Stimulated activated CD4-positive, alpha-beta T cell treated with anti-CD3 and anti-CD28 coated beads, Interleukin-1b, Interleukin-23, amount 100 ng/mL, for 1 hour (primary cell): ENCODE results near the gene ZNF516.
"Not testable (repeated sequence)": the region's sequence is repeated elsewhere in the genome, so short reads cannot be mapped to it uniquely, and the experiment has no call there.

Experiments used
- DNase-seq, 2 donors: peaks; one replicate each; pipeline ENCODE4 v3.0.0-alpha.2; 2020; ENCODE audit warnings: low read depth in 2 of 2

ZNF516 gene

DNA sequence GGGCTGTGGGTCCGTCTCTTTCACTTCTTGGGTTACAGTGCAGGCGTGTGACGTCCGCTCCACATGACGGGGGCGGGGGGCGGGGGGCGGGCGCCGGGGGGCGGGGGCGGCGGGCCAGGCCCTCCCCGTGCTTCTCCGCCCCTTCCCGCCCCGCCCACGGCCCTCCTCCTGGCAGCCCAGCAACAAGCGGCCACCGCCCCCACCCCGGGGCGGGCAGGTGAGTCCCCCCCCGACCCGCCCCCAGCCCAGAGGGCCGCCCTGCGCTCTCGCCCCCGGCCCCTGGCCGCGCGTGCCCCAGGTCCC lies 3.6 kb downstream of the ZNF516 start:
- DNase-seq, result peak; percentile 39 to 51

DNA sequence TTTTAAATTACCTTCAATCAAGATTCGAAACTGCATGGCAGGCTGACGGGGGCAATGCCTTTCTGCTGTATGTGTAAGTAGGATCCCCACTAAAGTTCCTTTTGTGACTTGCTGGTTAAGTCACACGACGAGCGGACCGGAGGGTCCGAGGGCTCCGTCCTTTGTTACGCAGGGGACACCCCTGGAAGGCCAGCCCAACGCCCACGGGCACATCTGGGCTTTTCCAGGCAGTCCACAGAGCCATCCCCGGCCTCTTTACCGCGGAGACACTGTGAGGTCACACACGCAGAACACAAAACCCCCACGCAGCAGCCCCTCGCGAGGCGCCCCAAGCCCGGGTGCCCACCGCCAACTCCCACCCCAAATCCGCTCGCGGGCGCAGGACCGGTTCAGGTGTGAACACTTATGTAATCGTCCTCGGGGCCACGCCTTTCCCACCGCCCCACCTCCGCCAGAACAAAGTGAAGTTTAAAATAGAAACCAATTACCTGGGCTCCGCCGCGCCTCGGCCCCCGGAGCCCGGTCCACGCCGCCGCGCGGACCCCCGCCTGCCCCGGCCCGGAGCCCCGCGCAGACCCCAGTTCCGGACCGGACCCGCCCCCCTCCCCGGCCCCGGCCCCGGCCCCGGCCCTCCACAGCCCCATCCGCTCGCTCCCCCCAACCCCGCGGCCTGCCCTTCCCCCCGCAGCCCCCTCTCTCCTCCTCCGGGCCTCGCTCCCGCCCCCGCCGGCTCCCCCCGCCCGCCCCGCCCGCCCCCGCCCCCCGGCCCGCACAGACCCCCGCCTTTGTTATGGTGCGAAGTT lies 4.2 kb downstream of the ZNF516 start:
- DNase-seq, result no peak

- DNase-seq, result no peak
Observed at GRCh38 chr18:76490033-76490432, 5.0 kb downstream of the ZNF516 start.

DNA sequence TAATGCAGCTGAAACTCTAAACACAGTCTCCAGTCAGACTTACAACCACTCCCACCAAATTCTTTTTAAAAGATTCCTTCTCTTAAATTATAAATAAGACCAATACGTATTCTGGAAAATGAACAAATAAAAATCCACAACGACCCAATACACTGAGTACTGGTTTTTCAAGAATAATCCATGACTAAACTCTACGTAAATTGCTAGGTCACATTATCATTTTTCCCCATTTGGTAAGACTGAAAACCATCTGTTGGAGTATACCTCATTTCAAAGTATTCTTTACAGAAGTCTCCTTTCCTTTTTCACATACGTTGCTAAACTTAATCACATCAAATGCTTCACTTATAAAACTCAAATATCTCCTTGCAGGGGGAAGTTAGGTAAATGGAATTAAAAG lies 6.0 kb downstream of the ZNF516 start:
- DNase-seq, result no peak

GRCh38 chr18:76488190-76488589 lies 6.9 kb downstream of the ZNF516 start:
- no peak for DNase-seq

- DNase-seq, result no peak
Observed at GRCh38 chr18:76487782-76488181, 7.3 kb downstream of the ZNF516 start.

DNA sequence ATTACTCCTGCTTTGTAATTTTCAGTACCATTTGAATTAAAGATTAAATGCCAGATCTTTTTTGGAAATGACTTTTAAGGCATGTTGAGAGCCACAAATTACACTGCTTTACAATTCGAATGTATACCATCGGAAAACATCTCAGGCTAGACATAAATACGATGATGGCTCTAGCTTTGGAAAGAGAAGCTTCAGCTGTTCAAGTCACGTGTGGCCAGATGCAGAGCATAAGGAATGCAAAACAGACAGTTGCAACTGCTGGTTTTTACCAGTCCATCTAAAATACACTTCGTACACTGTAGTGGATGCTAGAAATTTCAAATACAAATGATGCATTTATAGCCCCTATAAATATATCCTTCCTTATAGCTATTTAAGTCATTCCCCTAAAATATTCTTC lies 8.0 kb downstream of the ZNF516 start:
- DNase-seq, result no peak

DNA sequence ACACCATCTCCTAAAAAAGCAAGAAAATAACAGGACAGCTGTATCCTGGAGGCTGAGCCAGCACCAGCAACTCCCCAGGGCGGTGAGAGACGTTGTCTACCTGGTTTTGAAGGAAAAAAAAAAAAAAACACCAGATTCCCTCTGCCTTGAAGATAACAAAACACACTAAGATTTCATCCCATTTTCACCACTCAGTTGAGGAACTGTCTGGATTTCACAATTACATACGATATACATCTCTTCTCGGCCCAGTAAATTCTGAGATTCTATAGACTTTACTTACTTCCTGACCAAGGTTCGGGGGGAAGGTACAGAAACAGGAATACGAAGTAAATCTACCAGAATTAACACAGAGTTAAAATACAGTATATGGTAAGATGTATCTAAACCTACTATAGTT lies 8.5 kb downstream of the ZNF516 start:
- no peak for DNase-seq

DNA sequence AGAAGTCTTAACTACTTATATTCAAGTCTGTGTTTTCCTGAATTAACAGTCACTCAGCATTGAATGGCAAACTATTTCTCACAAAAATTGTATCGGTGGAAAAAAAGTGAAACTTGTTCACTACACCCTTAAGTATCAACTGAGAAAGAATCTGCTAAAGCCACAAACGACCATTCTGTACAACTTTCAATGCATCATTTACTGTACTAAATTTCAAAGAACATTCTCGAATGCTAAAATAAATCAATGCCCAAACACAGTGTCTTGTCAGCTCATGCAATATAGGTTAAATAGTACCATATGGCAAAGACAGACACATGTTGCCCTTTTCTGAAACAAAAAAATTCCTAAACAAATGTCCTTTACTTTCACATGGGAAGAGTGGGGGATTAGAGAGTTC lies 9.0 kb downstream of the ZNF516 start:
- DNase-seq, result no peak

- no peak for DNase-seq
Observed at GRCh38 chr18:76484749-76485387, 10.2 kb downstream of the ZNF516 start.

GRCh38 chr18:76483780-76484179 lies 11.3 kb downstream of the ZNF516 start:
- no peak for DNase-seq

GRCh38 chr18:76482971-76483691 lies 11.9 kb downstream of the ZNF516 start:
- no peak for DNase-seq

GRCh38 chr18:76482267-76482666 lies 12.8 kb downstream of the ZNF516 start:
- DNase-seq, result no peak

DNA sequence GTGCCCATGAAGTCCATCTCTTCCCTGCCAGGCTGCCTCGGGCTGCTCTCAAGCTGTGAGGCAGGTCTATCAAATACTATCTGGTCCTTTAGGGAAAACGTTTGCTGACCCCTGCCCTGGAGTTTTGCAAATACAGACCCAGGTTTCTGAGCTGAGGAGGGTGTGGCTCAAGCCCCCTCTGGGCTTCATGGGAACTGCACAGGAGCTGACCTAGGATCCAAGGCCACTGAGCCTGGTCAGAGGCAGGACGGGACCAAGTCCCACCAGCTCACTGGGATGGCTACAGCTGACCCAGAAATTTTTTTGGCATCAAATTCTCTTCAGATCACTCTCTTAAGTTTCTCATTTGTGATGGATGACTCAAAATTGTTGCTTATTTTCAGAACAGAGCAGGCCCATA lies 14.1 kb downstream of the ZNF516 start:
- no peak for DNase-seq

DNA sequence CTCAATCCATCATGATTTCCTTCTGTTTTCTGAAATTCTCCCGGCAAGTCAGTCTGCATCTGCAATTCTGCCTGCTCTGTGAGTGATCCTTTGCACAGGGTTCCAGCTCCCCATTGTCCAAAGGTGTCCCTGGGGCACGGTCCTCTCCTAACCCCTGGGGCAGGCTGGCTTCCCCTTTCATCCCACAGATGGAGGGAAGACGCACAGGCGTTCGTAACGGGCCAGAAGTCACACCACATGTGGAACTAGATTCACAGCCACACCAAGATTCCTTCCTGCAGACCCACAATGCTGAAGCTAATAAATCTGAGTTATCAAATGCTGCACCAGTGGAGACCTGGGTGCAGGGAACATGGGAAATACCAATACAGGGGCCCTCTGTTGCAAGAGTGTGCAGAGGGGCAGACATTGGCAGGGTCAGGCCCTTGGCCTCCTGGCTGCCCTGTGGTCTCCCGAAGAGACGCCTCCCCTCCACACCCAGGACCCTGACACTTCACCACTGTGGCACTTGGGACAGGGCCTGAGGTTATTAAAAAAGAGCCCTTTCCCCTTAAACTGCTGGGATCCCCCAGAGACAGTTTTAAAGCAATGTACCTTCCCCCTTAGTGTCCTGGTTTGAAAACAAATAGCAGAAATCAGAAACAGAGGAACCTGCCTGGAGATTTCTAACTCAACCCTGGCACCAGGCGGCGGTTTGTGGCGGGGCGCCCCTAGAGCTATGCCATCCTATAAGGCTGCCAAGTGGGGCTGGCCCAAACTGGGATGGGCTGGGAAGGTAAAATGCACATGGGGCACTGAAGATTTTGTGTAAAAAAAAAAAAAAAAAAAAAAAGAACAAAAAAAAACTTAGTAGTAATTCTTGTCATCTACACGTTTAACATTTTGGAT lies 15.4 kb downstream of the ZNF516 start:
- DNase-seq, result no peak

DNA sequence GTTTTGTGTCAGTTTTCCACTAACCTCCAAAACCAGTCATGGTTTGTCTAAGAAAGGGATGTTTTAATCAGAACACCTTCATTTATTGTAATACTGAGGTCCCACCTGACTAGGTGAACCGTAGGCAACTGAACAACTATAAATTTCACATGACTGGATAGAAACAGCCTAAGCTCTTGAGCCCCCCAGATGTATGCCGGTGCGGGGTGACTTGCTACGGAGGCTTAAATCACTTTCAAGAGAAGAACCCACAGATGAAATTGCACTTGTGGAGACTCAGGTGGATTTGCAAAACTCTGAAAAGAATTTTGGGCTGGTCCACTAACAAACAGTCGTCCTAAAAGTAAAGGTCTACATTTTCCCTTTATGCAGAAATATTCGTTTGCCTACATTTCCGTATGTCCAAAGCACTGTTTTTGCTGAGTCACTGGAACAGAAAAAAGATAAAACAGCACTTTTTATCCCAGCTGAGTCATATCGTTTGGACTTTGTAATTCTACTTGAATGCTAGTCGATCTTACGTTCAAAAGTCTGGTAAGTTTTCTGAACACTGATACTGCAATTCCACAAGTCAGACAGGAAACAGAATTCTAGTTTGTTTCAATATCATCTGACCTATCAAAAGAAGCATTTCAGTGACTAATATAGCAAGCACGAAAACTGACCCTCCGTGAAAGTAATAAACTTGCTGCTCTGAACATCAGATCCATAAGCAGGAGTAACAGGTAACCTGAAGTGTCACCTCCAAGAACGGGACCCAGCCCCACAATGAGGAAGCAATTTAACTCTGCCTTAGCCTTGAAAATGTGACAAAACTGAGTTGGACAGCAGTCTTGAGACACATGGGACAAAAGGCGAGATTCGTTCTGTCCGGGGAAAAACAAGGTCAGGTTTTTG lies 18.1 kb downstream of the ZNF516 start:
- DNase-seq, result no peak

DNA sequence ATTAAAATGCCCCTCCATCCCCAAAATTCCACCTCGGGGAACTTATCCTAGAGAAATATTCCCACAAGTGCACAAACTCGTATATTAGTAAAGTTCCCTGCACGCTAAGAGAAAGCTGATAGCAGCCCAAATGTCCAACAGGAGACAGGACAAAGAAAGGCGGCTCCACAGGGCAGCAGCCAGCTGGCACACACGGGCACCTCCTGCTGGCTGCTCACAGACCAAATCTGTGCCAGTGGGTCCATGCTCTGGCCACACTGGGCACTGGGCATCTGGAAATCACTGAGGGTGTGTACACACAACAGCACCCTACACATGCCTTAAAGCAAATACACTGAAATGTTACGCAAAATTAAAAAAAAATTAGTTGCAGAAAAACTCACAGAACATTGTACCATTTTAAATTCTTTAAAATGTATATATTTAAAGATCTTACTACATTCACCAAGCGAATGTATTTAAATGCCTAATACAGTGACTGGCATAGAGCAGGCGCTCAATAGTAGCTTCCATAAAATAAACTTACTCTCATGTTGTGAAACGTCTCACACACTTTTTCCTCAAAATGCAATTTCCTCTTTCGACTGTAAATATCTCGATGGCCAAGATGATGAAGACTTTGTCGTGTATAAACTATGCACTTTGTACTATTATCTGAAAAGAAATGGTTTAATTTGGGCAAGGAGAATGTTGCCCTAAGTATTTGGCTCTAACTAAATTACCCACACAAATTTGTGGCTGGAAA lies 19.4 kb downstream of the ZNF516 start:
- no peak for DNase-seq

GRCh38 chr18:76474824-76475223 lies 20.2 kb downstream of the ZNF516 start:
- DNase-seq, result no peak

GRCh38 chr18:76473521-76473920 lies 21.5 kb downstream of the ZNF516 start:
- DNase-seq, result not testable (repeated sequence)

- no peak for DNase-seq
Observed at GRCh38 chr18:76472829-76473228, 22.2 kb downstream of the ZNF516 start.
